HepG2 (cell line): ENCODE results near the gene UNC79. TPM values are rescaled to one million over a fixed set of nuclear protein-coding genes. Genes with fewer than 3 reads are reported as not detected.

ENCODE experiments used
- ATAC-seq: fragments of 200-7000 bp; cut with Tn5 transposase; 3 replicates; pipeline ENCODE4 v1.9.1; 2020; ENCODE audit warnings: mild to moderate bottlenecking, moderate library complexity
- BruUV-seq: library from RNA; stranded (reverse); fragments of 400-500 nt; replicated peaks from 2 replicates; lab custom pipeline; 2021; lab: Mats Ljungman, UMichigan
- CTCF ChIA-PET: fragments of 300-600 bp; formaldehyde crosslinking; extraction: SDS; loops from one replicate; lab custom pipeline; 2021; ENCODE audit warnings: low total read pairs, inconsistent platforms, low intra/inter-chr PET ratio; lab: Yijun Ruan, JAX
- POLR2A ChIA-PET: fragments of 350-600 bp; sonication (Branson Sonifier 250); formaldehyde crosslinking; loops from one replicate; lab custom pipeline; 2020; ENCODE audit warnings: antibody characterized with exemption, inconsistent platforms; lab: Yijun Ruan, JAX
- DNase-seq: peaks from one replicate; pipeline ENCODE4 v3.0.0-alpha.2; 2015; ENCODE audit warnings: low spot score
- FAIRE-seq: peaks from 3 replicates; lab custom pipeline; 2011; peaks lifted over from hg19 to GRCh38; lab: Jason Lieb, UNC
- H2AFZ ChIP-seq: one replicate; pipeline ENCODE4 v1.6.1; 2011; ENCODE audit warnings: low read length, inconsistent platforms
- H3K27ac ChIP-seq: fragments of 300-600 bp; 3 replicates; pipeline ENCODE4 v1.8.0; 2011; ENCODE audit warnings: mixed run types, mild to moderate bottlenecking, mixed read lengths, low read length, inconsistent platforms; ENCODE audit not compliant: insufficient read depth; ENCODE audit errors: extremely low read length
- H3K27me3 ChIP-seq, 2 experiments: fragments of 200-600 bp in 1 of 2; 2 replicates in 1 of 2; 3 replicates in 1 of 2; pipeline versions ENCODE4 v1.6.0 to v1.8.0; 2011; ENCODE audit warnings: low read length in 2 of 2, mild to moderate bottlenecking in 2 of 2, moderate library complexity in 2 of 2, inconsistent platforms in 1 of 2; ENCODE audit not compliant: insufficient read depth in 2 of 2, control insufficient read depth in 1 of 2
- H3K36me3 ChIP-seq, 2 experiments: fragments of 200-600 bp in 1 of 2; replicated peaks in 1 of 2; 2 replicates in 1 of 2; 3 replicates in 1 of 2; pipeline versions ENCODE4 v1.5.1 to v1.8.0; 2011; ENCODE audit warnings: low read length in 2 of 2, inconsistent platforms in 1 of 2; ENCODE audit not compliant: insufficient read depth in 2 of 2, control insufficient read depth in 1 of 2
- H3K4me1 ChIP-seq: 2 replicates; pipeline ENCODE4 v1.5.1; 2012; ENCODE audit warnings: low read length, inconsistent platforms; ENCODE audit not compliant: insufficient read depth
- H3K4me2 ChIP-seq: 2 replicates; pipeline ENCODE4 v1.6.0; 2011; ENCODE audit warnings: low read depth, low read length, inconsistent platforms
- H3K4me3 ChIP-seq, 3 experiments: fragments of 200-600 bp in 1 of 3; sonication (generic), shearing (Covaris generic) in 1 of 3; replicated peaks in 1 of 3; 2 replicates each; pipeline ENCODE4 v1.5.1; 2011 to 2016; ENCODE audit warnings: low read length in 3 of 3, inconsistent platforms in 2 of 3, low read depth in 2 of 3, mild to moderate bottlenecking in 2 of 3, control low read depth in 1 of 3, mixed read lengths in 1 of 3; ENCODE audit not compliant: insufficient read depth in 1 of 3
- H3K79me2 ChIP-seq: one replicate; pipeline ENCODE4 v1.6.1; 2011; ENCODE audit warnings: low read length, inconsistent platforms; ENCODE audit not compliant: insufficient read depth
- H3K9ac ChIP-seq: 2 replicates; pipeline ENCODE4 v1.6.0; 2011; ENCODE audit warnings: mild to moderate bottlenecking, low read depth, low read length, inconsistent platforms; ENCODE audit not compliant: insufficient read depth
- H3K9me3 ChIP-seq: 2 replicates; pipeline ENCODE4 v1.5.1; 2012; ENCODE audit warnings: mild to moderate bottlenecking, low read length
- H4K20me1 ChIP-seq: 2 replicates; pipeline ENCODE4 v1.6.0; 2011; ENCODE audit warnings: inconsistent platforms, mild to moderate bottlenecking, low read length, moderate library complexity; ENCODE audit not compliant: insufficient read depth
- ARID3A ChIP-seq: IDR thresholded peaks from 2 replicates; pipeline ENCODE4 v1.6.1; 2012; ENCODE audit warnings: low read depth, low read length, improper control_type of control experiment
- FOXO1 ChIP-seq: sonication (generic); formaldehyde crosslinking; IDR thresholded peaks from 2 replicates; pipeline ENCODE4 v1.4.0; 2020; ENCODE audit warnings: missing genetic modification reagents
- MXI1 ChIP-seq: IDR thresholded peaks from 3 replicates; pipeline ENCODE4 v1.6.1; 2012; ENCODE audit warnings: low read depth, low read length, inconsistent platforms, borderline replicate concordance
- RAD21 ChIP-seq: fragments of 450-650 bp; formaldehyde crosslinking; IDR thresholded peaks from 2 replicates; pipeline ENCODE4 v1.5.0; 2020; ENCODE audit warnings: mild to moderate bottlenecking
- SAP130 ChIP-seq: IDR thresholded peaks from 2 replicates; pipeline ENCODE4 v1.6.1; 2016; ENCODE audit warnings: low read depth
- SP1 ChIP-seq, 2 experiments: fragments of 450-650 bp in 1 of 2; sonication (generic) in 1 of 2; formaldehyde crosslinking in 1 of 2; IDR thresholded peaks; 2 replicates each; pipeline versions ENCODE4 v1.4.0 to v1.6.1; 2016 to 2020; ENCODE audit warnings: missing genetic modification reagents in 1 of 2
- UBTF ChIP-seq: sonication (generic); formaldehyde crosslinking; IDR thresholded peaks from 2 replicates; pipeline ENCODE4 v1.4.0; 2020; ENCODE audit warnings: mild to moderate bottlenecking, missing genetic modification reagents
- ZBTB49 ChIP-seq: sonication (generic); formaldehyde crosslinking; IDR thresholded peaks from 2 replicates; pipeline ENCODE4 v1.4.0; 2020; ENCODE audit warnings: missing genetic modification reagents, borderline replicate concordance
- ZNF232 ChIP-seq: sonication (generic); formaldehyde crosslinking; IDR thresholded peaks from 2 replicates; pipeline ENCODE4 v1.4.0; 2020; ENCODE audit warnings: missing genetic modification reagents, borderline replicate concordance
- ZNF775 ChIP-seq: sonication (generic); formaldehyde crosslinking; IDR thresholded peaks from 2 replicates; pipeline ENCODE4 v1.4.0; 2020; ENCODE audit warnings: missing genetic modification reagents, mild to moderate bottlenecking, moderate library complexity, borderline replicate concordance
- WGBS: methylation state at CpG from one replicate; pipeline ENCODE4 v1.1.6; 2017; ENCODE audit warnings: low lambda C conversion rate; 5-methylcytosine and 5-hydroxymethylcytosine counted together
- in situ Hi-C: cut with HindIII; loops from 2 replicates; pipeline ENCODE4 v1.10.0; 2017; ENCODE audit warnings: low pct_unique_long_range_greater_than_20kb; ENCODE audit not compliant: extremely low pct_ligation_motif_present
- intact Hi-C: fragments of 100-400 bp; cut with micrococcal nuclease; formaldehyde crosslinking; loops from one replicate; pipeline ENCODE4 v1.10.0; 2022; ENCODE audit not compliant: unreplicated experiment
- polyA plus RNA-seq, 8 experiments: library from polyadenylated mRNA; depleted of rRNA in 3 of 8; stranded (reverse) in 7 of 8; unstranded in 1 of 8; fragments of >200 nt; fragmentation: Illumina TruSeq in 4 of 8; extraction: Trizol in 4 of 8; gene quantifications; 2 replicates each; pipeline versions ENCODE4 v1.2.1 to v1.2.3, GENCODE V29; 2011 to 2016; ENCODE audit warnings: low read depth in 4 of 8, missing spikeins in 1 of 8, mixed read lengths in 1 of 8; ENCODE audit not compliant: insufficient read depth in 1 of 8
- total RNA-seq, 5 experiments: library from RNA; depleted of rRNA; stranded (reverse); fragments of >200 nt; fragmentation: Illumina TruSeq; extraction: Trizol; gene quantifications; 2 replicates each; pipeline ENCODE4 v1.2.3, GENCODE V29; 2016; ENCODE audit warnings: low read depth in 1 of 5

Gene UNC79
- total and polyA plus RNA-seq, 2 of the 13 experiments (the other 11 are each of a cell fraction or from before 2014, with no cell fraction given), result under 0.01 TPM; not detected in 1

- no peaks in the 10 kb centered on the region for H3K36me3 ChIP-seq
- no peaks in the 10 kb centered on the region for H3K4me1 ChIP-seq
- H3K27me3 ChIP-seq, result no peaks in the 10 kb centered on the region
- ATAC-seq (no peak), DNase-seq (no peak), FAIRE-seq (no peak)
- intact Hi-C loops, result no loop called here
- POLR2A ChIA-PET, result no interaction called here
- H3K27ac ChIP-seq, result no peak overlapping the region
- no peak overlapping the region for H3K4me2 ChIP-seq
- H2AFZ ChIP-seq, result no peak overlapping the region
- BruUV-seq, result no TSS peak
- no peaks in the 10 kb centered on the region for H4K20me1 ChIP-seq
- no peaks in the 10 kb centered on the region for H3K79me2 ChIP-seq
- no peak overlapping the region for H3K9ac ChIP-seq
- H3K4me3 ChIP-seq, result no peak overlapping the region
- WGBS, result 91% methylated on average over 12 of the region's 12 CpGs
- in situ Hi-C loops, result no loop called here
- CTCF ChIA-PET, result no interaction called here
- H3K9me3 ChIP-seq, result no peaks in the 10 kb centered on the region
- no peak for TF ChIP-seq ZNF775 (CRISPR knock-in tag)
These were observed 311.0 kb downstream of the UNC79 start for GRCh38 chr14:93741556-93742230.

GRCh38 chr14:93742761-93743160 lies 312.0 kb downstream of the UNC79 start:
- FAIRE-seq, result no peak
- H3K27me3 ChIP-seq, result no peaks in the 10 kb centered on the region; a peak in 1 of 5 replicates

More at GRCh38 chr14:93742761-93743160, 312.0 kb downstream of the UNC79 start:
- no peak overlapping the region for H3K9ac ChIP-seq
- H2AFZ ChIP-seq, result no peak overlapping the region
- TF ChIP-seq SAP130 (no peak), SP1 (IDR thresholded peaks at IDR 0.05) (no peak), SP1 (CRISPR knock-in tag; IDR thresholded peaks at IDR 0.05) (no peak), MXI1 (no peak), ZNF232 (CRISPR knock-in tag) (no peak), RAD21 (no peak), FOXO1 (no peak), ARID3A (no peak), ZBTB49 (CRISPR knock-in tag) (no peak), UBTF (CRISPR knock-in tag) (no peak)
- H3K9me3 ChIP-seq, result no peaks in the 10 kb centered on the region
- H4K20me1 ChIP-seq, result no peaks in the 10 kb centered on the region
- CTCF ChIA-PET, result no interaction called here
- peaks cover 5% of the 10 kb centered on the region; the same call in 1 of the 2 replicates for H3K4me1 ChIP-seq
- no peaks in the 10 kb centered on the region for H3K36me3 ChIP-seq
- ATAC-seq, result no peak
- H3K4me2 ChIP-seq, result no peak overlapping the region
- DNase-seq, result no peak
- BruUV-seq, result no TSS peak
- POLR2A ChIA-PET, result no interaction called here
- H3K79me2 ChIP-seq, result no peaks in the 10 kb centered on the region
- in situ Hi-C loops, result no loop called here
- H3K27ac ChIP-seq, result no peak overlapping the region
- H3K4me3 ChIP-seq, result no peak overlapping the region
- intact Hi-C loops, result no loop called here
- WGBS, result 83% methylated on average over 8 of the region's 8 CpGs
